Mononuclear cell (primary cell): ENCODE measurements around the gene MEGF11. TPM values are rescaled to one million over a fixed set of nuclear protein-coding genes. Genes with fewer than 3 reads are reported as not detected.
"Not testable (repeated sequence)": the region's sequence is repeated elsewhere in the genome, so short reads cannot be mapped to it uniquely, and the experiment has no call there.

ENCODE experiments used
- H3K27me3 ChIP-seq: 2 replicates; pipeline ENCODE4 v1.6.0; 2011; ENCODE audit warnings: low read length, control low read depth; ENCODE audit not compliant: insufficient read depth
- H3K4me1 ChIP-seq: 2 replicates; pipeline ENCODE4 v1.5.1; 2011; ENCODE audit warnings: mild to moderate bottlenecking, low read length, control low read depth; ENCODE audit not compliant: insufficient read depth
- H3K4me3 ChIP-seq: 2 replicates; pipeline ENCODE4 v1.5.1; 2011; ENCODE audit warnings: mild to moderate bottlenecking, low read length, moderate library complexity
- H3K9me3 ChIP-seq: 2 replicates; pipeline ENCODE4 v1.5.1; 2011; ENCODE audit warnings: low read depth, mild to moderate bottlenecking, control low read depth, low read length
- total RNA-seq: library from RNA; depleted of rRNA; stranded (reverse); fragments of >200 nt; gene quantifications from one replicate; pipeline ENCODE4 v1.2.3, GENCODE V29; 2012

MEGF11 gene
- total RNA-seq, 1 donor, result not detected

- peaks cover 15% of the 10 kb centered on the region for H3K4me1 ChIP-seq
- no peaks in the 10 kb centered on the region for H3K9me3 ChIP-seq
- H3K4me3 ChIP-seq, result no peak overlapping the region
- H3K27me3 ChIP-seq, result no peaks in the 10 kb centered on the region
Observed at GRCh38 chr15:65884511-65884910, 369.0 kb downstream of the MEGF11 start.

- Histone ChIP-seq H3K27me3 (no peaks in the 10 kb centered on the region), H3K4me3 (no peak overlapping the region), H3K4me1 (peaks cover 15% of the 10 kb centered on the region), H3K9me3 (no peaks in the 10 kb centered on the region)
Observed at GRCh38 chr15:65883571-65883970, 370.0 kb downstream of the MEGF11 start.

GRCh38 chr15:65881766-65882434 is 371.6 kb downstream of the MEGF11 start:
- H3K27me3 ChIP-seq, result no peaks in the 10 kb centered on the region
- H3K4me3 ChIP-seq, result no peak overlapping the region
- peaks cover 15% of the 10 kb centered on the region for H3K4me1 ChIP-seq
- H3K9me3 ChIP-seq, result no peaks in the 10 kb centered on the region

GRCh38 chr15:65877749-65878148 is 375.8 kb downstream of the MEGF11 start:
- H3K4me1 ChIP-seq, result peaks cover 4% of the 10 kb centered on the region
- no peak overlapping the region for H3K4me3 ChIP-seq
- H3K9me3 ChIP-seq, result no peaks in the 10 kb centered on the region
- H3K27me3 ChIP-seq, result no peaks in the 10 kb centered on the region

- Histone ChIP-seq H3K27me3 (no peaks in the 10 kb centered on the region), H3K4me3 (no peak overlapping the region), H3K4me1 (peaks cover 18% of the 10 kb centered on the region), H3K9me3 (no peaks in the 10 kb centered on the region)
Observed at GRCh38 chr15:65875458-65875857, 378.1 kb downstream of the MEGF11 start.

GRCh38 chr15:65873256-65873655 is 380.3 kb downstream of the MEGF11 start:
- no peak overlapping the region for H3K4me3 ChIP-seq

GRCh38 chr15:65872596-65872995 is 381.0 kb downstream of the MEGF11 start:
- peaks cover 26% of the 10 kb centered on the region for H3K4me1 ChIP-seq
- H3K9me3 ChIP-seq, H3K27me3 ChIP-seq: not testable (repeated sequence)

More at GRCh38 chr15:65873256-65873655, 380.3 kb downstream of the MEGF11 start:
- no peaks in the 10 kb centered on the region for H3K9me3 ChIP-seq
- H3K27me3 ChIP-seq, result no peaks in the 10 kb centered on the region
- H3K4me1 ChIP-seq, result peaks cover 26% of the 10 kb centered on the region

GRCh38 chr15:65871886-65872285 is 381.7 kb downstream of the MEGF11 start:
- H3K9me3 ChIP-seq, H3K27me3 ChIP-seq, H3K4me3 ChIP-seq: not testable (repeated sequence)
- peaks cover 26% of the 10 kb centered on the region for H3K4me1 ChIP-seq

More at GRCh38 chr15:65872596-65872995, 381.0 kb downstream of the MEGF11 start:
- not testable (repeated sequence) for H3K4me3 ChIP-seq

GRCh38 chr15:65870889-65871533 is 382.5 kb downstream of the MEGF11 start:
- no peaks in the 10 kb centered on the region for H3K27me3 ChIP-seq
- peak overlapping the region; percentile 78 for H3K4me3 ChIP-seq
- H3K9me3 ChIP-seq, result no peaks in the 10 kb centered on the region
- peaks cover 26% of the 10 kb centered on the region for H3K4me1 ChIP-seq

GRCh38 chr15:65869954-65870871 is 383.3 kb downstream of the MEGF11 start:
- Histone ChIP-seq H3K9me3 (no peaks in the 10 kb centered on the region), H3K27me3 (no peaks in the 10 kb centered on the region), H3K4me1 (peaks cover 26% of the 10 kb centered on the region), H3K4me3 (peak overlapping the region; percentile 78)

GRCh38 chr15:65869126-65869953 is 384.2 kb downstream of the MEGF11 start, which contains the start of gene RAB11A:
RAB11A (plus strand) TSS chr15:65869491; CDS start chr15:65869586, 95 bp downstream.
- H3K4me1 ChIP-seq, result peaks cover 26% of the 10 kb centered on the region
- H3K9me3 ChIP-seq, result no peaks in the 10 kb centered on the region
- H3K27me3 ChIP-seq, result no peaks in the 10 kb centered on the region
- H3K4me3 ChIP-seq, result peak within 1 kb of the TSS; percentile 78

- H3K4me3 ChIP-seq, result peak overlapping the region; percentile 78
- H3K4me1 ChIP-seq, result peaks cover 26% of the 10 kb centered on the region
- H3K9me3 ChIP-seq, result no peaks in the 10 kb centered on the region
- H3K27me3 ChIP-seq, result no peaks in the 10 kb centered on the region
Observed at GRCh38 chr15:65868546-65869125, 384.9 kb downstream of the MEGF11 start.

- H3K27me3 ChIP-seq, H3K9me3 ChIP-seq, H3K4me3 ChIP-seq: not testable (repeated sequence)
- peaks cover 26% of the 10 kb centered on the region for H3K4me1 ChIP-seq
Observed at GRCh38 chr15:65867933-65868332, 385.6 kb downstream of the MEGF11 start.

- H3K4me1 ChIP-seq, result peaks cover 23% of the 10 kb centered on the region
- no peak overlapping the region for H3K4me3 ChIP-seq
- no peaks in the 10 kb centered on the region for H3K9me3 ChIP-seq
- no peaks in the 10 kb centered on the region for H3K27me3 ChIP-seq
Observed at GRCh38 chr15:65867244-65867643, 386.3 kb downstream of the MEGF11 start.
